Measurements from ENCODE around the gene FDPS. TPM values are rescaled to one million over a fixed set of nuclear protein-coding genes. Genes with fewer than 3 reads are reported as not detected.
A peak's percentile ranks its signal among the peaks of the same experiment; 100 is the strongest.

The FDPS gene
- total RNA-seq, 6 donors from 2014 or later, result 129 to 256 (median 179) TPM

DNA sequence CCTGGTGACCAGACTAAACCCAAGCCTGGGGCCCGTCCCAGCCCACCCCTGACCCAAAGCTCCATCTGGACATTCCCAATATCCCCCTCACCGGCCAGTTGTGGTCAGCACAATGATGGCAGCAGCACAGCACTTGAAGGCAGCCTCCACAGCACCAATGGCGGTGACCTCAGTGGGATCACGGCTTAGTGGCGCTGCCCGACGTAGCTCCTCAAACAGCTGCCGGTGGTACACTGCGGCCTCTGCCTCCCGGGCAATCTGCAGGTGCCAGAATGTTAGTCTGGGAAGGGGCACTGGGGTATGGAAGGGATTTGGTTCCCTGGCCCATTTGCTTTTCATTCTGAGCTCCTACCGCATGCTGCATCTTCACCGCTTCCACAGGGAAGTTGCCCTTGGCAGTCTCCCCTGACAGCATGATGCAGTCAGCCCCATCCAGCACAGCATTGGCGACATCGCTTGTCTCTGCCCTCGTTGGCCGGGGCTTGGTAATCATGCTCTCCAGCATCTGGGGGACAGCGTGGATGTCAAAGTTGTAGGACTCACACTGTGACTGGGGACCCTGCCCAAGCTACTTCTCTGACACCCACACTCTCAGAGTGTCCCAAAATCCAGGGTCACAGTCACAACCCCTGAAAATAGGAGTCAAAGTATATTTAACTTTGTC, 15.4 kb upstream of the FDPS start:
- Histone ChIP-seq H3K4me3 (no peak overlapping the region), H3K36me3 (no peaks in the 10 kb centered on the region), H3K27ac (no peak overlapping the region), H3K4me1 (peaks cover 0 to 10% (median 7%) of the 10 kb centered on the region in 4 donors), H3K27me3 (peaks cover 0 to 15% (median 7%) of the 10 kb centered on the region in 4 donors), H3K9me3 (no peaks in the 10 kb centered on the region)
- TF ChIP-seq, protein P1, sequence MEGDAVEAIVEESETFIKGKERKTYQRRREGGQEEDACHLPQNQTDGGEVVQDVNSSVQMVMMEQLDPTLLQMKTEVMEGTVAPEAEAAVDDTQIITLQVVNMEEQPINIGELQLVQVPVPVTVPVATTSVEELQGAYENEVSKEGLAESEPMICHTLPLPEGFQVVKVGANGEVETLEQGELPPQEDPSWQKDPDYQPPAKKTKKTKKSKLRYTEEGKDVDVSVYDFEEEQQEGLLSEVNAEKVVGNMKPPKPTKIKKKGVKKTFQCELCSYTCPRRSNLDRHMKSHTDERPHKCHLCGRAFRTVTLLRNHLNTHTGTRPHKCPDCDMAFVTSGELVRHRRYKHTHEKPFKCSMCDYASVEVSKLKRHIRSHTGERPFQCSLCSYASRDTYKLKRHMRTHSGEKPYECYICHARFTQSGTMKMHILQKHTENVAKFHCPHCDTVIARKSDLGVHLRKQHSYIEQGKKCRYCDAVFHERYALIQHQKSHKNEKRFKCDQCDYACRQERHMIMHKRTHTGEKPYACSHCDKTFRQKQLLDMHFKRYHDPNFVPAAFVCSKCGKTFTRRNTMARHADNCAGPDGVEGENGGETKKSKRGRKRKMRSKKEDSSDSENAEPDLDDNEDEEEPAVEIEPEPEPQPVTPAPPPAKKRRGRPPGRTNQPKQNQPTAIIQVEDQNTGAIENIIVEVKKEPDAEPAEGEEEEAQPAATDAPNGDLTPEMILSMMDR (IDR thresholded peaks at IDR 0.05), result no peak
- TF ChIP-seq POLR2AphosphoS5 (IDR thresholded peaks at IDR 0.05) (no peak), EP300 (IDR thresholded peaks at IDR 0.05) (no peak), POLR2A (IDR thresholded peaks at IDR 0.05) (no peak)
- 79 to 88% methylated on average over 4 to 16 of the region's 17 CpGs for WGBS, 2 donors
- peak in 1 of 2 donors; percentile 54 for DNase-seq
- no peak for ATAC-seq (ENCODE audit: low FRiP score in 2 of 2)

DNA sequence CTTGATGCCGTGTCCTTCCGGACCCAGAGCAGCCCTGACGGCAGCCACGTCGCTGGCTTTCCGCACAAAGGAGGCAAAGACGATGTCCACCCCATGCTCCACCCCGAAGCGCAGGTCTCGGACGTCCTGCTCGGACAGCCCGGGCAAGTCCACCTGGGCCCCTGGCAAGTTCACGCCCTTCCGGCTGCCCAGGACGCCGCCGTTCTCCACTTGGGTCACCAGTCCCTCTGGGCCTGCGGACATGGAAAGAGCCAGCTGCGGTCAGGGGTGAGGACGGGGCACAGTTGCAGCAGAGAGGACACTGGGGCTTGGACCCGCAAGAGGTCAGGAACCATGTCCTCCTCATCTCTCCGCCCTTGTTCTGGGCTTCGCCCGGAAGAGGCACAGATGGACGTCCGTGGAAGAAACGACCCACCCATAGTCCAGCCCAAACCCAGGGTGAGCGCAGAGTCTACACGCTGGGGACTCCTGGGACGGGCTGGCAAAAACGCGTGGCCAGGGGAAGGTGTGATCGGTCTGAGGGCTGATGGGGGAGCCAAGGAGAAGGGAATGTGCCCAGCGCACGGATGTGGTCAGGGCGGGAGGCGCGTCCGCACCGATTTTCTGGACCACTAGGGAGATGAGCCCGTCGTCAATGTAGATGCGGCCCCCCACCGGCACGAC, 14.0 kb upstream of the FDPS start:
- 40 to 49% methylated on average over 15 to 46 of the region's 46 CpGs for WGBS, 2 donors
- H3K27ac ChIP-seq, result no peak overlapping the region
- no peak overlapping the region for H3K4me3 ChIP-seq
- TF ChIP-seq POLR2AphosphoS5 (IDR thresholded peaks at IDR 0.05) (no peak), POLR2A (IDR thresholded peaks at IDR 0.05) (no peak), EP300 (IDR thresholded peaks at IDR 0.05) (no peak)
- TF ChIP-seq, protein P1 (IDR thresholded peaks at IDR 0.05), result no peak
- DNase-seq (peak in 1 of 2 donors; percentile 81), ATAC-seq (ENCODE audit: low FRiP score in 2 of 2) (peak in 1 of 2 donors; percentile 38)
- H3K27me3 ChIP-seq, result peaks cover 0 to 15% (median 7%) of the 10 kb centered on the region in 4 donors
- H3K36me3 ChIP-seq, result no peaks in the 10 kb centered on the region
- no peaks in the 10 kb centered on the region for H3K9me3 ChIP-seq
- peaks cover 0 to 10% (median 7%) of the 10 kb centered on the region in 4 donors for H3K4me1 ChIP-seq

DNA sequence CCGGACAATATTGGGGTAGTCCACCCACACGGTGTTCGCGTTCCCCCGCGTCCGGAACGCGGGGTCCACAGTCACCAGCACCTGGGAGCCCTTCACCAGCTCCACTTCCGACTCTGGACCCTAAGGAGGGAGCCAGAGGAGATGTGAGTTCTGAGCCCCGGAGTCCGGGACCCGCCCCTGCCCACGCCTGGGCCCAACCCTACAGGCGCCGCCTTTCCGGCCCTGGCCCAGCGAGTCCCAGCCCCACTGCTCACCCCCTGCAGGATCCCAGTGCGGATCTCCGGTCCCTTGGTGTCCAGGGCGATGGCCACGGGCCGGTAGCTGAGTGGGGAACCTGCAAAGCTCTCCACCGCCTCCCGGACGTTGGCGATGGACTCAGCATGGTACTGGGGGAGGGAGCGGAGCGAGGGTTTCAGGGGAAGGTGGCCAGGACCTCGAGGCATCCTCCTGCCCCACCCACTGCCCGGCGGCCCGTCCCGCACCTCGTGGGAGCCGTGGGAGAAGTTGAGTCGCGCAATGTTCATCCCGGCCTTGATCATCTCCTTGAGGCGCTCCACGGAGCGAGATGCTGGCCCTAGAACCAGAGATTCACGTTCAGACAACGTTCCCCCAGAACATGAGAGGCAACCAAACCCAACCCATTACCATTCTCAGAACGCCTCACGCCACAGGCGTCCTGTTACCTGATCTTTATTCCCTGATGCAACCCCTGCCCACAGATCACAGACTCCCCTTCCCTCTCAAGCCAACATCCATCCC, 13.3 kb upstream of the FDPS start:
- Histone ChIP-seq H3K4me1 (peaks cover 0 to 10% (median 7%) of the 10 kb centered on the region in 4 donors), H3K27me3 (peaks cover 0 to 15% (median 7%) of the 10 kb centered on the region in 4 donors), H3K36me3 (no peaks in the 10 kb centered on the region), H3K27ac (no peak overlapping the region), H3K9me3 (no peaks in the 10 kb centered on the region), H3K4me3 (no peak overlapping the region)
- peak in 1 of 2 donors; percentile 82 for DNase-seq
- WGBS, 2 donors, result 20 to 26% methylated on average over 17 to 30 of the region's 47 CpGs
- ATAC-seq (ENCODE audit: low FRiP score in 2 of 2), result peak in 1 of 2 donors; percentile 57
- TF ChIP-seq POLR2A (IDR thresholded peaks at IDR 0.05), result no peak
- TF ChIP-seq, protein P1 (IDR thresholded peaks at IDR 0.05), result no peak
- TF ChIP-seq POLR2AphosphoS5 (IDR thresholded peaks at IDR 0.05), result no peak

DNA sequence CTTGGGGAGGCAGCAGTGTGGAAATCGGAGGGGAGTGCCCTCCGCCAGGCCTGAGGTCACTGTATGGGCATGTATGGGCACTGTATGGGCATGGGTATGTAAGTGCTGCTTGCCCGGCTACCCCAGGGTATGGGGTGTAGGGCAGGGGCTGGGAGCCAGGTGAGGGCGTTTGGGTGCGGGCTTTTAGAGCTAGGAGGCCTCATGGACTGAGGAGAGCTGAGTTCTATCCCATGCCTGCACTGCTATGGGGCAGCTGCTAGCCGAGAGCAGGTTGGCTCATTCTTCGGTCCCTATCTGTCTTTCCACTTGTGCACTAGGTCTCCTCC, 12.8 kb upstream of the FDPS start:
- no peak overlapping the region for H3K27ac ChIP-seq
- peaks cover 0 to 15% (median 7%) of the 10 kb centered on the region in 4 donors for H3K27me3 ChIP-seq
- peaks cover 0 to 10% (median 7%) of the 10 kb centered on the region in 4 donors for H3K4me1 ChIP-seq
- no peak for TF ChIP-seq POLR2AphosphoS5 (IDR thresholded peaks at IDR 0.05)
- no peak for TF ChIP-seq POLR2A (IDR thresholded peaks at IDR 0.05)
- TF ChIP-seq, protein P1 (IDR thresholded peaks at IDR 0.05), result no peak
- TF ChIP-seq EP300 (IDR thresholded peaks at IDR 0.05), result no peak
- ATAC-seq (ENCODE audit: low FRiP score in 2 of 2) (peak in 1 of 2 donors; percentile 24), DNase-seq (peak in 1 of 2 donors; percentile 32)
- no peaks in the 10 kb centered on the region for H3K9me3 ChIP-seq
- 75 to 85% methylated on average over 6 to 7 of the region's 7 CpGs for WGBS, 2 donors
- H3K4me3 ChIP-seq, result no peak overlapping the region
- H3K36me3 ChIP-seq, result no peaks in the 10 kb centered on the region

All from upper lobe of left lung (tissue), 6 donors.